ENCODE results near the gene TNPO3. TPM values are rescaled to one million over a fixed set of nuclear protein-coding genes. Genes with fewer than 3 reads are reported as not detected.

The TNPO3 gene
- total RNA-seq, 2 experiments from 2014 or later: 55.1 to 71.7 TPM

GRCh38 chr7:129032017-129032416 lies 22.9 kb downstream of the TNPO3 start:
- no peak overlapping the region for H3K4me2 ChIP-seq (ENCODE audit: low read length)
- ChIA-PET POLR2A (interaction anchor here (0.6 to 1.2 kb wide), 4 partner anchors 9 to 42 kb away, joined by 3 to 4 read pairs (median 4); no protein-coding TSS in a partner anchor), CTCF (ENCODE audit: unreplicated experiment) (no interaction called here)
- no peak overlapping the region for H3K27ac ChIP-seq (ENCODE audit: low read depth, low read length, poor library complexity, severe bottlenecking)
- no TSS peak for BruUV-seq (replicated peaks)
- no peaks in the 10 kb centered on the region for H3K9me3 ChIP-seq (ENCODE audit: low read length)
- intact Hi-C loops (cut with micrococcal nuclease; ENCODE audit: unreplicated experiment): no loop called here
- no peaks in the 10 kb centered on the region for H3K9me2 ChIP-seq (ENCODE audit: insufficient read depth, low read length)
- TF ChIP-seq CTCF (conservative IDR thresholded peaks at IDR 0.05; ENCODE audit: low read length) (no peak), EZH2phosphoT487 (IDR thresholded peaks at IDR 0.05; ENCODE audit: borderline replicate concordance, low read depth, low read length) (no peak)
- no peak overlapping the region for H2AFZ ChIP-seq (ENCODE audit: low read length)
- no peak overlapping the region for H3K4me3 ChIP-seq (ENCODE audit: low read depth, low read length, poor library complexity, severe bottlenecking)
- peaks cover 10% of the 10 kb centered on the region; the same call in 1 of the 2 replicates for H4K20me1 ChIP-seq (ENCODE audit: insufficient read depth, low read length)
- no peaks in the 10 kb centered on the region for H3K4me1 ChIP-seq (ENCODE audit: insufficient read depth, low read length, poor library complexity, severe bottlenecking)
- H3K79me2 ChIP-seq (ENCODE audit: insufficient read depth, low read depth, low read length): peaks cover 96% of the 10 kb centered on the region
- peaks cover 91% of the 10 kb centered on the region for H3K36me3 ChIP-seq (ENCODE audit: insufficient read depth, low read length)
- no peak for DNase-seq (ENCODE audit: low spot score)

DNA sequence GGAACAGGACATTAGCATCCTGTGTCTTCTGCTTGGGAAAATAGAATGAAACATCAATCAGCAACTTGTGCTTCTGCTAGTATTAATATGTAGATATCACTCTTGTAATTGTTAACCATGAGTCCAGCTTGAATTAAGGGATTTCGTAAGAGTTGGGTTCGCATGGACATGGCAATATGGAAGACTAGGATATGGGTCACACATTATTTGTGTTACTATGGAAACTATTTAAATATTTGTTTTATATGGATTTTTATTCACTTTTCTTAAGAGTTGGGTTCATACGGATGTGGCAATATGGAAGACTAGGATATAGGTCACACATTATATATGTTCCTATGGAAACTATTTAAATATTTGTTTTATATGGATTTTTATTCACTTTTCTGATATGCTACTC lies 24.5 kb downstream of the TNPO3 start:
- peaks cover 96% of the 10 kb centered on the region for H3K79me2 ChIP-seq (ENCODE audit: insufficient read depth, low read depth, low read length)
- POLR2A ChIA-PET: interaction anchor here (0.5 to 1.3 kb wide), 2 partner anchors 12 to 87 kb away, joined by 4 read pairs; no protein-coding TSS in a partner anchor
- peaks cover 3% of the 10 kb centered on the region for H3K4me1 ChIP-seq (ENCODE audit: insufficient read depth, low read length, poor library complexity, severe bottlenecking)
- no peak overlapping the region for H3K4me2 ChIP-seq (ENCODE audit: low read length)
- H3K4me3 ChIP-seq (ENCODE audit: low read depth, low read length, poor library complexity, severe bottlenecking): no peak overlapping the region
- H3K27ac ChIP-seq (ENCODE audit: low read depth, low read length, poor library complexity, severe bottlenecking): no peak overlapping the region
- peaks cover 10% of the 10 kb centered on the region; the same call in 1 of the 2 replicates for H4K20me1 ChIP-seq (ENCODE audit: insufficient read depth, low read length)
- DNase-seq (ENCODE audit: low spot score): no peak
- BruUV-seq (replicated peaks): TSS peak; percentile 26
- no peak for TF ChIP-seq EZH2phosphoT487 (IDR thresholded peaks at IDR 0.05; ENCODE audit: borderline replicate concordance, low read depth, low read length)
- no peak for TF ChIP-seq CTCF (conservative IDR thresholded peaks at IDR 0.05; ENCODE audit: low read length)
- no peaks in the 10 kb centered on the region for H3K9me2 ChIP-seq (ENCODE audit: insufficient read depth, low read length)
- peaks cover 79% of the 10 kb centered on the region for H3K36me3 ChIP-seq (ENCODE audit: insufficient read depth, low read length)
- no peaks in the 10 kb centered on the region for H3K9me3 ChIP-seq (ENCODE audit: low read length)
- CTCF ChIA-PET (ENCODE audit: unreplicated experiment): no interaction called here
- intact Hi-C loops (cut with micrococcal nuclease; ENCODE audit: unreplicated experiment): no loop called here
- H2AFZ ChIP-seq (ENCODE audit: low read length): no peak overlapping the region

DNA sequence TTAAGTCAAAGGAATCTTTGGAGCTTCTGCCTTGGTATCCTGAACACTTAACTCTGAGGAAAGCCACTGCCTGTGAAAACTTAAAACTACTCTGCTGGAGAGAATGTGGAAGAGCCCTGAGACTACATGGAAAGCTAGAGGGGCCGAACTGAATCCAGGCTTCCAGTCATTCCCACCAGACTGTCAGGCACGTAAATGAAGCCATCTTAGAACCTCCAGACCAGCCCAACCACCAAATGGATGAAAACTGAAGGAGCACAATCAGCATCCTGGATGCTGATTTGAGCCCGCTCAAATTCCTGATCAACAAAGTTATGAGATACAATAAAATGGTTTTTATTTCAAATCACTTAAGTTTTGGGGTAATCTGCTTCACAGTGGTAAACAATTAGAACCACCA lies 30.8 kb downstream of the TNPO3 start:
- intact Hi-C loops (cut with micrococcal nuclease; ENCODE audit: unreplicated experiment): no loop called here
- no peak for DNase-seq (ENCODE audit: low spot score)
- Histone ChIP-seq H3K4me3 (ENCODE audit: low read depth, low read length, poor library complexity, severe bottlenecking) (no peak overlapping the region), H3K27ac (ENCODE audit: low read depth, low read length, poor library complexity, severe bottlenecking) (no peak overlapping the region), H3K9me2 (ENCODE audit: insufficient read depth, low read length) (no peaks in the 10 kb centered on the region), H3K4me1 (ENCODE audit: insufficient read depth, low read length, poor library complexity, severe bottlenecking) (peaks cover 35% of the 10 kb centered on the region), H3K79me2 (ENCODE audit: insufficient read depth, low read depth, low read length) (peaks cover 100% of the 10 kb centered on the region), H4K20me1 (ENCODE audit: insufficient read depth, low read length) (0 out of 2 replicates have a peak, but pooled peaks cover 13% of the 10 kb centered on the region), H3K36me3 (ENCODE audit: insufficient read depth, low read length) (peaks cover 54% of the 10 kb centered on the region), H2AFZ (ENCODE audit: low read length) (no peak overlapping the region), H3K4me2 (ENCODE audit: low read length) (no peak overlapping the region), H3K9me3 (ENCODE audit: low read length) (no peaks in the 10 kb centered on the region)
- TSS peak; percentile 5 for BruUV-seq (replicated peaks)
- TF ChIP-seq CTCF (conservative IDR thresholded peaks at IDR 0.05; ENCODE audit: low read length) (no peak), EZH2phosphoT487 (IDR thresholded peaks at IDR 0.05; ENCODE audit: borderline replicate concordance, low read depth, low read length) (no peak)
- ChIA-PET POLR2A (interaction anchor here (0.5 to 2.1 kb wide), 2 partner anchors 18 to 63 kb away, joined by 3 to 7 read pairs; no protein-coding TSS in a partner anchor), CTCF (ENCODE audit: unreplicated experiment) (no interaction called here)
